IPS-NIHi7 (cell line): Measurements from ENCODE around the gene RBM19.

Source experiments
- DNase-seq: peaks from one replicate; pipeline ENCODE4 v3.0.0; 2012; ENCODE audit warnings: mixed read lengths; ENCODE audit errors: extremely low spot score

RBM19 gene

DNA sequence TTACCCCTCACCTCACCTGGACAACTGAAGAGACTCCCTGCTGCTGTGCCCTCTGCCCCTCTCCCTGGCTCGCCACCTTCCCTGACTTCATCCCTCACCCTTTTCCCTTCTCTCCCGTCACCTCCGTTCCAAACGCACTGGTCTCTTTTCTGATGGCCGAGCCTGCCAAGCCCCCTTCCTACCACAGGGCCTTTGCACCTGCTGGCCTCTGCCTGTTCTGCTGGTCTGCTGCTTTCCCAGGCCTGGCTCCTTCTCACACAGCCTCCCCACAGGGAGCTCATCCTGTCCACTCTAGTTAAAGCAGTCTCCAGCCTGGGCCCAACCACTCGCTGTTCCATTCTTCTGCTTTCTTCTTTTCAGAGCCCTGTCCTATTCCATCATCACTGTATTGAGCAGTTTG lies 34.6 kb downstream of the RBM19 start:
- no peak for DNase-seq

DNA sequence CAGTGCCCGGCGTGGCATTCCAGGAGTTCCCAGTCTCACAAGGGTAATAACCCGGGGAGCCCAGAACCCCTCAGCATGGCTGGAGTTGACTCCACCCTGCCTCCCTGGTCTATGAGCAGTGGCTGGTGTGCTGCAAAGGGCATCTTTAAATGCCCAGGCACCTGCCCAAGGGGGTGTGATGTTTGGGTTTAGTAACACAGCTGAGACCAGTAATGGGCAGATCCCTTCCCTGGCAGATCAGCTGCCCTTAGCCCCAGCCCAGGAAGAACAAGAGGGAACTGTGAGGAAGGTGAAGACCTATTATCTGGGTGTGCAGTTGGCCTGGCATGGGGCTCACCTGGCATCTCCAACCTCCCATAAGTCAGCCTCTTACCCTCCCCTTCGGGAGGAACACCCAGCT lies 35.9 kb downstream of the RBM19 start:
- no peak for DNase-seq

DNA sequence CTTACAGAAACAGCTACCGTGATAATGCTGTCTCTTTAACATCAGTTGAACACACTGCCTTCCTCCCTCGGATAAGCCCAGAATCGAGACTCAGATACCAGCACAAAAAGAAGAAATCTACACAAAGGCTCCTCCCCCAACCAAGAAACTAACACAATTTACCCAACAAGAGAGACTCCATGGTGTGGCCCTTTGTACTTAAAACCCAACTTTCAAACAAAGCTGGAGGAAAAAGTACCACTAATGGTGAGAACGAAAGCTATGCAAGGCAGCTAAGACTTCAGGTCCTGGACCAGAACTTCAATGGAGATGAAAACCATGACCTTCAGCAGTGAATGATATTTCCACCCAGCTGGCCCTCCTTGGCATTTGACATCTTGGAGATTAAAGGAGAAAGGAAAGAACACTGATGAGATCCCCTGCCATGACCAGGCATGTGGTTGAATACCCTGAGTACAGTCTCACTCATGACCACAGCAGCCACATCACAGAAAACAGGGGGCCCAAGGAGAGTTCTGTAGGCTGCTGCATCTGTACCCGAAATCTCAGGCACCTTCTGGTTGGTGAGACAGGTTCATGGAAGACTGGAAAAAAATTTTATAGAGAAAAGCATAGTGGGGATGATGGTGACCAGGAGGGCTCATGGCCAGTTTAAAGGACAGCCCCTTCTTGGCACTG lies 36.7 kb downstream of the RBM19 start:
- no peak for DNase-seq

DNA sequence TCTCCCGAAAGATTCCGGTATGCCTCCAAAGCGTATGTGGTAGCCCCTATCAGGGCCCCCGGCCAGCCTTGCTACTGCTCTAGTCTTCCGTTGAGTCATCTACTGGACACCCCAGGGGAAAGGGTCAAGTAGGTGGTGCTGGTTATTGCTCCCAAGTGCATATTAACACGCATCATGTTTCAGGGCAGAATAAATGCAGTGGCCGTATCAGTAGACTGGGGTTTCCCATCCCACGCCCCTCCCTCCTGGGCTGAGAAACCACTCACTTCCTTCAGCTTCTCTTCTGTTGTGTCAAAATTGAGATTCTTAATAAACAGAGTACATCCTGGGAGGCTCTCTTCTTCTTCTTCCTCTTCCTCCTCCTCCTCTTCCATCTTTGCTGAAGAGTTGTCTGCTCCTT lies 39.3 kb downstream of the RBM19 start:
- no peak for DNase-seq

DNA sequence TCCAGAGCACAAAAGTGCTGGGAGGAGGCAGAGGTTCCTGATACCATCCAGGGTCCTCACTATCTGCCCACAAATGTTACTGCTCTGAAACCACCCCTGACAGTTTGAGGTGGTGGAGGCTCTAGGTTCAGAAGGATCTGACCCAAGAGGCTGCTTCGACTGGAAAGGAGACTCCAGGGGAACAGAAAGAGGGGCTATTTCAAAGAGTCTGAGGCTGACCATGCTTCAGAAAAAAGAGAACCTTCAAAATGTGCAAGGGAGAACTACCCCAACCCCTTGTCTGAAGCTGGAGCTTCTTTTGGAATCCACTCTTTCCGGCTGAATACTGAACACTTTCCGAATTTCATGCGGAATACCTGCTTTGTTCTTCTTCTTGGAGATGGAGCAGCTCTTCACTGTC lies 41.8 kb downstream of the RBM19 start:
- no peak for DNase-seq

DNA sequence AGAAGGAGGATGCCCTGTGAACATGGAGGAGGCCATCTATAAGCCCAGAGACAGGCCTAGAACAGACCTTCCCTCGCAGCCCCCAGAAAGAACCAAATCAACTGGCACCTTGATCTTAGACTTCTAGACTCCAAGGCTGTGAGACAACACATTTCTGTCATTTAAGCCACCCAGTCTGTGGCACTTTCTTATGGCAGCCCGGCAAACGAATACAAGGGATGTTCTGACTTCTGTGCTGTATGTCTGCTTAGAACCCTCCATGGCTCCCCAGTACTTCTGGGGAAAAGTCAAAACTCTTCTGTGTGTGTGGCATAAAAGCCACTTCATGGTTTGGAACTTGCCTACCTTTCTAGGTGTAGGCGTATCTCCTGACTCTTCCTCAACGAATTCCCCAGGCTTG lies 42.9 kb downstream of the RBM19 start:
- no peak for DNase-seq

DNA sequence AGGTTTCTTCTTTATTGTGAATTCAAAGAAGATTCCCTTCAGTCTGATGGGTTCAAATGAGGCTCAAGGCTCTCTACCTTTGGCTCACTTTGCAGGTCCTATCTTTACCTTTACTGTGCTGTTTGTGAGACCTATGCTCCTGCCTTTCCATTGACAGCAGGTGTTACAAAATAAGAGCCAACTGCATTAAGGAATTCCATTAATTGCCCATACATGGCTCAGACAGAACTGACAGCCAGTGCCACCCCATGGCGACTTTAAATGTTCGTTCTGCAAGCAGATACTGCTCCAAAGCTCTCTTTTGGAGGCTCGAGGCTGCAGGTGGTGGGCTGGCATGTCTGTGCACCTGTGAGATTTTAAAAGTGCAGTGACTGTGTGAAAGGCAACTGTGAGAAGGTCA lies 44.7 kb downstream of the RBM19 start:
- no peak for DNase-seq

DNA sequence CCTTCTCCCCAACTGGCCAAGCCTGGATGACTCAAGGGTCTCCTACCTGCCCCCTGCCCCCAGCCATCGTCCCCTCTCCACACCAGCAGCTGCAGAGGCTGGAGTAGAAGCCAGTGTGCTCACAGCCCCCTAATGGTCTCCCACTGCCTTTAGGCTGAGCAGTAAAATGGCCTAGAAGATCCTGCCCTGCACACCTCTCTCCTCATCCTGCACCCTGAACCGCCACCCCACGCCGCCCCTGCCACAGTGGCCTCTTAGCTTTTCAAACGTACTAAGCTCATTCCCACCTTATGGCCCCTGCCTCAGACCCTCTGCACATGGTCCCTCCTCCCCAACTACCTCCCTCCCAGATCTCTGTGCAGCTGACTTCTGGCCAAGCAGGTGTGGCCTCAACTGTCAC lies 46.3 kb downstream of the RBM19 start:
- DNase-seq: no peak

DNA sequence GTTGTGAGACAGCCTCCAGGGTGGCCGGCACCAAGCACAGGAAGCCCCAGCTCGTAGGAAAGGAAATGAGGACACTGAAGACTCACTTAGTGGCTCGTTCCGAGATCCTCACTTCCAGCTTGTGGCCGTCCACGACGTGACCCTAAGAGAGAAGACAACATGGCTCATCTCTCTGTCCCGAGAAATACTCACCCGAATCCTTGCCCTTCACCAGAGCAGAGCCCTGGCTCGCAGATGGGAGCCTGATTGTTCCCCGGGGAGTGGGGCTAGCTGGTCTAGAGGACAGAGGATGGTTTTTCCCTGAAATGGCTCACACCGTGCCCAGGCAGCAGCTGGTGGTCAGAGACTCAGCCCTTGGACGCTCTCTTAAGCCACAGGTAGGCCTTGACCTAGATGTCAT lies 47.8 kb downstream of the RBM19 start:
- no peak for DNase-seq

DNA sequence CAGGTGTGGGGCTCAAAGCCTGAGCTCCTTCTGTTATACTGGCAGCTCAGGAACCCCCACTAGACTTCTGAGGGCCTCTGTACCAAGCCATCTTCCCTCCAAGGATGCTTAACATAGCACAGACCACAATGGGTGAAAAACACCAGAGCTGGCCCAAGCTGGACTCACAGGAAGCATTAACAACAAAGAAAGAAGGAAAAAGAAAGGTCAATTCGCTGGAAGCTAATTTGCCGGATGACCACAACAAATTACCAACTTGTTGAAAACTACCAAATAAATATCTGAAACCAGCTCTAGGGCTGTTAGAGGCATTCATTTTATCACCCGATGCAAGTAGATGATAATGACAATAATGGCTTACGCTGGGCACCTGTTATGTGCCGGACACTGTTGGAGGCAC lies 48.7 kb downstream of the RBM19 start:
- DNase-seq: no peak

DNA sequence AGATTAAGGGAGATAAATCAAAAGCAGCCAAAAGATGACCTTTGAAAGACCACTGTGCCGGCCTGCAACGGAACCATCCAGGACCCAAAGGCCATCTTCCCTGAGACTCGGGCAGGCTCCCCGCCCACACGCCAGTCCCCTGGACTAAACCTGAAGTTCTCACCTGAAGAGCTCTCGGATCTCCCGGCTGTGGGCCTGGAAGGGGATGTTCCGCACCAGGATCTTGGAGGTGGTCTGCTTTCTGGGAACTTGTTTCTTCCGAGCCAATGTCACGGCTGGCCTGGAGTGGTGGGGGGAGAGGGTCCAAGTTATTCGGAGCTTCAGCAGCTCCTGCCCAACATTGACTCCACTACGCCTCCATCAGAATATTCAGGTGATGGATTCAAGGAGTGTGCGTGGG lies 51.3 kb downstream of the RBM19 start:
- DNase-seq: no peak

DNA sequence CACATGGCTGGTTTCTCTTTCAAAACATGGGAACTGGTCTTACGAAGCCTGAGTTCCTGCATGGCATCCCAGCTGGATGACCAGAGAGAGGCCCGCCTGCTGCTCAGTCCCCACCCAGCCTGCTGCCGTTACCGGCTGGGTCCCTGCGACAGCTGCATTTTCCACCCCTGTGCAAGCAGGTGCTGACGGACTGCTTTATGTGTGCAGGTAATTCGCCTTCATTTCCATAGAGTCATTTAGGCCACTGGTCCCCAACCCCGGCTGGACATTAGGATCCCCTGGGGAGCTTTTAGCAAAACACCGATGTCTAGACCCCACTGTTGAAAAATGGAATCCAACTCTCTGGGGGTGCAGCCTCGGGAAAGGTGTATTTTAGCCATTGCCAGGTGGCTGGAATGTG lies 51.9 kb downstream of the RBM19 start:
- DNase-seq: no peak

DNA sequence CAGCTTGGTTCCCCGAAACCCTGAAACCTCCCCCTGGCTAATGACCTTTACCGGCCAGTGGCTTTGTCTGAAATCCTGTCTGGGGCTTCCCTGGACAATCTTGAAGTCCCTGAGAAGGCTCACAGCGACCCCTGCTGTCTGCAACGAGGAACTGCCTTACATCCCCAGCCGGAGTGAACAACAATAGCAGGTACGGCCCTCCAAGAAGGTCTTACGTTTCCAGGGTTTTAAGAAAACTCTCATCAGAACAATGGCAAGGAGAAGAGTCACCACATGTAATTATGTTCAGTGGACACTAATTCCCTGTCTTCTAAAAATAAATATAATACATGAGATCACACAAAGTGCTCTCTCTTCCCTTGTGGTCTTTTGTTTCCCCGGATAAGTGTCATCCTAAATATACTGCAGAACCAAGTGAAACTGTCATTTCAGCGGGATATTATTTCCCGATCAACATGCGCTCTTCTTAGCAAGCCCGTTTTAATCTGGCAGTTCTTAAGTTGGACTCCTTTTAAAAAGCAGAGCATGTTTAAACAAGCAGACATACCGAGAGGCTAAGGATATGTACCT lies 53.3 kb downstream of the RBM19 start:
- DNase-seq: peak; percentile 89

DNA sequence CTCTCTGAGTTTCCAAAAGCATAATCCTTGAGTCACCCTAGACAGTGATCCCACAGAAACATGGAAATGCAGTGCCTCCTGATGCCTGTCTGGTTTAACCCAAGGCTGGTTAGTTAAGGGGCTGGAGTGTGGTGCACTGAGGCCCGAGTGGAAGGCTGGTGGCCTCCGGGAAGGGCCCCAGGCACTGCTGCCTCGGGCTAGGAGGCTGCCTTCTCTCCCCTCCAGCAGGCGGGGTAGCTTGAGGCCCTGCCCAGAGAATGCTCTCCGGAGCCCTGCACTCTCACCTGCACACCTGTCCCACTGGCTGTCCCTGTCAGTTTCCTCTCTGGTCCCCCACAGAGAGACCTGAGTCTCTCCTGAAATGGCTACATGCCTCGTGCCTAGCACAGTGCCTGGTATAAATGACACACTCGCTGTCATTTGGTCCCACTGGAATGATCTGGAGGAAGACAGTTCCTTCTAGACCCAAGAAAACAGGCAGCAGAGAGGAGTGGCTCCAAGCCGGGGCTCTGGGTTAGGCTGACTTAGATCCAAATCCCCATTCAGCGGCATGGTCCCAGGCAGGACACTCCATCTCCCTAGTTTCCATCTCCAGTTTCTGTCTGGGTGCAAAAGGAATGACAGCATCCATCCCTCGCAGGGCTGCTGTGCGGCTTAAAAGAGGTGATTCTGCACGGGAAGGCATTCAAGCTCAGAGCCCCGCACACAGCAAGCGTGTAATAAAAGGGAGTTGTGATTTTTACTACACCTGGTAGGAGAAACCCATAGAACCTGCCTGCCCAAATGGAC lies 54.0 kb downstream of the RBM19 start:
- DNase-seq: no peak

DNA sequence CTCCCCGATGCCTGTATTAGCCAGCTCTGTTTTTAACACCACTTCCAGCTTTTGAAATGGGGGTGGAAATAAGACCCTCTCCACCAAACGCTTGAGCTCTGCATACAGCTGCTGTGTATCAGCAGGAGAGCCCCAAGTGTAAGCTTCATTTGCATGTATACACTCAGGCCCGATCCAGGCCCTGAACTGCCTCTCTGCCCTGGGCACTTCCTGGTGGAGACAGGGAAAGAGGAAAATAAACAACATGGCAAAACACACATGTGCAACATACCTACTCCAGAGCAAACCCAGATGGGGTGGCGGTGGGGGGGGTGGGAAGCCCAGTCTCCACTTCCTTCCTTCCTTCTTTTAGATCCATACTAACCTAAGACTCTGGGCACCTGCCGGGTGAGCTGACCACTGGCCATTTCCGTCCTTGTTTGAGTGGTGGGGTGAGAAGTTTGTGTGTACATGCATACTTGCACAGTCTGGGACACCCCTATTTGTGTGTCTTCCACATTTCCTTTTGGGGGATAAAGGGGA lies 55.3 kb downstream of the RBM19 start:
- no peak for DNase-seq

DNA sequence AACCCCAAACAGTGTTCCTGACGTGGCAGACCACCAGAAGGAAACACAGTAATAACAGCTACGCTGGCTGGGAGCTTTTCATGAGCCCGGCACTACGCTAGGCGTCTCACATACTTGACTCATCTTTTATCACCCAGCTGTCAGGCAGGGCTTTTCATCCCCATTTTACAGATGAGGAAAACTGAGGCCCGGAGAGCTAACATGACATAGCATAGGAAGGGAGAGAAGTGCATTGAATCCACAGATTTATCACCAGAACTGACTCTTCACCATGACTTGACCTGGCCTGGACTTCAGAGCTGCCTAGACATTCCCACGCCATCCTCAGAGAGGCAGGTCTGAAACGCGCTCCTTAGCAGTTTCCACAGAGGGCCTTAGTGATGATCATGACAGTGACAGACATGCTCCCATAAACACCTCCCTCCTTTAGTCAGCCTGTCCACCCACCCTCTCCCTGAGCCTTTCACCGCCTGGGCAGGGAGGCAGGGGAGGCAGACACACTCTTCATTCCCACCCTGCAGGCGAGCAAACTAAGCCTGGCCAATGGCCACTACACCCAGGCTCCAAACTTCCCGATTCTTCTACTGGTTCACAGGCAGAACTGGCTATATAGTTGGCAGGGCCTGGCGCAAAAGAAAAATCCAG lies 56.2 kb downstream of the RBM19 start:
- no peak for DNase-seq

DNA sequence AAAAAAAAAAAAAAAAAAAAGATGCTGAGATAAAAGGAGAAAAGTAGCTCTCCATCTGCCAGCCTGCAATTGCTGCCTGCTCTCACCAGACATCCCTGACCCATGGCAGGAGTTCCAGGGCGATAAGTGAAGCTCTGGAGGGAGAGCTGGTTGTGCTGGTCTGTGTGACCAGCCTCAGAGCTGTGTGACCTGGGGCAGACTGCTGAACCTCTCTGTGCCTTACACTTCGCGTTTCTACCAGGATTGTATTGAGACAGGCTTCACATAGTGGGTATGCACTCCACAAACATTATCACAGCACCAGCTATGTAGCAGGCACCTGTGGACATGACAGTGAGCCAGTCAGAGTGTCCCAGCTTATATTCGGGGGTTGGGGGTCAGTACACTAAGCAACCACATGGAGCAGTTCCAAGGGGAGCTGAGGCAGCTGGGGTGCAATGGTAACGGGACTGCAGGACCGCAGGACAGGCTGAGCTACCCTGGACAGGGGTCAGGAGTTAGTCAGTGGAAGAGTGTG lies 57.5 kb downstream of the RBM19 start:
- no peak for DNase-seq

DNA sequence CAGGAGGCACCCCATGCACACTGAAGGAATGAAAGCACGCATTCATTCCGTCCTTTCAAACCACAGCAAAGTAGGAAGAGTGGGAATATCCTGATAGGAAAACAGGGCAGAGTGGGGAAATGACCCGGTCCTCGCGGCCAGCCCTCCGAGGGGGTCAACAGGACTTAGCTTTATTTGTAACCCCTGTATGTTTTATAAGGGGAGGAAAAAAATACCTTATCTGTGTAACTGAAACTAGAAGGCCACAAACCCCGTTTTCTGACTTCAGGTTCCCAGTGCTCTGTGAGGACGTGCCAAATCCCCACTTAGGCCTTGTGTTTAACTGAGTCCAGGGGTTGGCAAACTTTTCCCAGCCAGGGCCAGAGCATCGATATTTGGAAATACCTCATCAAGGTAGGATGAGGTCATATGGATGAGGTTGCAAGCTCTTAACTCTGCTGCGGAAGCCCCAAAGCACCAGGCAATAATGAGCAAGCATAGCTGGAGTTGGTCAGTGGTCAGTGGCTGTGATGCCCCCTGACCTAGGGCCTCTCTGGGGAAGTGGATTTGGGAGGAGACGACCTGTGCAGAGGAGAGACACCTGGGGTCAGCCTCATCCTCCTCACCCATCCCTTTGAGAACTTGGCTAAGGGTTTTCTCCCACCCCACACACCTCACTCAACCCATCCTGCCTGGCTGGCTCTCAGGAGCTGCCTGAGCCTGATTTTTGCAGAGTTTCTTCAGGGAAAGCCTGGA lies 58.5 kb downstream of the RBM19 start:
- DNase-seq: no peak

DNA sequence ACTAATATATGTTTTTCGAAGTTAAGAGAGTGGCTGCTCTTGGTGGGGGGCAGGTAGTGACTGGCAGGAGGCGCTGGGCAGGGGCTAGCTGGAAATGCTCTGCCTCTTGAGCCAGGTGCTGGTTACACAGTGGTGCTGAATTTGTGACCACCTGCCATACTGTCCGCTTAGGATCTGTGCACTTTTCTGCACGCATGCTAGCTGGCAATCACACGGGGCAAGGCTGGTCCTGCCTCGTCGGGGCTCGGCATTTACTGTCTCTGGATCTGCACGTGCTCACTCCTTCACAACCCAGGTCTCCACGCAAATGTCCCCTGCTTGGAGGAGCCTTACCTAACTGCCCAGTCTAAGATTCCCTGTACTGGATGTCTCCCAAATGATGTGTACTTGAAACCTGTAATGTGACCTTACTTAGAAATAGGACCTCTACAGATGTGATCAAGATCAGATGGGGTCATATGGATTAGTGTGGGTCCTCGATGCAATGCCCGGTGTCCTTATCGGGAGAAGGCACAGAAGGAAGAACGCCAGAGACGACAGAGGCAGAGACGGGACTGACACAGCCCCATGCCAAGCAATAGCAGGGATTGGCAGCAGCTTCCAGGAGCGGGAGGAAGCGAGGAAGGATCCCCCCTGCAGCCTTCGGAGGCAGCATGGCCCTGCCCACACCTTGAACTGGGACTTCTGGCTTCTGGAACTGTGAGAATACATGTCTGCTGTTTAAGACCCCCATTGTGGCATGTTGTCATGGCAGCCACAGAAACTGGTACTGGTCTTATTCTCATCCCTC lies 59.5 kb downstream of the RBM19 start:
- DNase-seq: no peak

DNA sequence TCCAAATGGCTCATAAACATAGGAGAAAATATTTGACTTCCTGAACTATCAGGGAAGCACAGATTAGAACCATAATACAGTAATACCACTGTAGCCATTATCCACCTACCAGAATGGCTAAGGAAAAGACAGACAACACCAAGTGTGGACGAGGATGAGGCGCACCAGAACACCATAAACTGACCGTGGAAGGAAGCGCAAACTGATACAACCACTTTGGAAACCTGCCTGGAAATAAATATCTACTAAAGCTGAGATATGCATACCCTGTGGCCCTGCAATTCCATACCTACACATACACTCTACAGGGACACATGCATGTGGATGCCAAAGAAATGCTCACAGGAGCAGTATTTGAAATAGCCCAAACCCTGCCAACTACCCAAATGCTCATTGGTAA lies 60.3 kb downstream of the RBM19 start:
- DNase-seq: no peak

DNA sequence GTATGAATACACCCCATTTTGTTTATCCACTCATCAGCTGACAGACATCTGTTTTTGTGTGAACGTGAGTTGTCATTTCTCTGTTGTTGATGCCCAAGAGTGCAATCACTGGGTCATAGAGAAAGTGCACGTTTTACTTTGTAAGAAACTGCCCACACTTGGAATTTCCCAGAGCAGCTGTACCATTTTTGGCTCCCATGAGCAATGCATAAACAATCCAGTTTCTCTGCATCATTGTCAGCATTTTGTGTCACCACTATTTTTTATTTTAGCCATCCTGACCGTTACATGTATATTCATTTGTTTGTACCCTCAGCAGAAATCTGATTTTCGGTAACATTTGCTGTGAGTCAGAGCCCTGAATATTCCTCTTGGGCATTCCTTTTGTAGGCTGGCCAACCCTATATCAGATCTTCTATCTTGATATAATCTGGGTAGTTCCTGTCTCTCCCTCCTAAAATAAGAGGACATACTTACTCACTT lies 62.7 kb downstream of the RBM19 start:
- DNase-seq: no peak
